Muscle of leg (tissue), 11 donors: ENCODE data around the gene GATC. TPM values are rescaled to one million over a fixed set of nuclear protein-coding genes. Genes with fewer than 3 reads are reported as not detected.

ENCODE experiments used
- DNase-seq: peaks from one replicate; pipeline ENCODE4 v3.0.0; 2013
- H3K27ac ChIP-seq: one replicate; pipeline ENCODE4 v1.5.1; 2013; ENCODE audit warnings: mild to moderate bottlenecking, low read length, control low read depth
- H3K27me3 ChIP-seq: one replicate; pipeline ENCODE4 v1.6.1; 2013; ENCODE audit warnings: low read length; ENCODE audit not compliant: control insufficient read depth, insufficient read depth
- H3K36me3 ChIP-seq: one replicate; pipeline ENCODE4 v1.6.1; 2013; ENCODE audit warnings: low read length; ENCODE audit not compliant: control insufficient read depth, insufficient read depth
- H3K4me1 ChIP-seq: one replicate; pipeline ENCODE4 v1.6.1; 2013; ENCODE audit warnings: low read length; ENCODE audit not compliant: control insufficient read depth, insufficient read depth
- H3K4me3 ChIP-seq: one replicate; pipeline ENCODE4 v1.5.1; 2013; ENCODE audit warnings: low read length, control low read depth
- H3K9me3 ChIP-seq: replicated peaks from 2 replicates; pipeline ENCODE4 v1.6.1; 2013; ENCODE audit warnings: low read depth, low read length; ENCODE audit not compliant: control insufficient read depth
- WGBS: methylation state at CpG from one replicate; pipeline ENCODE4 v1.1.5; 2013; ENCODE audit warnings: missing lambda C conversion rate; ENCODE audit not compliant: insufficient coverage; 5-methylcytosine and 5-hydroxymethylcytosine counted together
- polyA plus RNA-seq, 8 donors: library from polyadenylated mRNA; unstranded; fragments of 120-200 nt; gene quantifications; one replicate each; pipeline versions ENCODE4 v1.2.1 to v1.2.3, GENCODE V29; 2013; ENCODE audit warnings: inconsistent platforms in 1 of 8, low replicate concordance in 1 of 8; ENCODE audit not compliant: insufficient read length in 8 of 8, insufficient read depth in 1 of 8
- total RNA-seq: library from RNA; stranded (reverse); fragments of 120-200 nt; gene quantifications from one replicate; pipeline ENCODE4 v1.2.4, GENCODE V29; 2013

The GATC gene
- total and polyA plus RNA-seq, 9 donors: 12.1 to 21.6 (median 15.1) TPM

DNA sequence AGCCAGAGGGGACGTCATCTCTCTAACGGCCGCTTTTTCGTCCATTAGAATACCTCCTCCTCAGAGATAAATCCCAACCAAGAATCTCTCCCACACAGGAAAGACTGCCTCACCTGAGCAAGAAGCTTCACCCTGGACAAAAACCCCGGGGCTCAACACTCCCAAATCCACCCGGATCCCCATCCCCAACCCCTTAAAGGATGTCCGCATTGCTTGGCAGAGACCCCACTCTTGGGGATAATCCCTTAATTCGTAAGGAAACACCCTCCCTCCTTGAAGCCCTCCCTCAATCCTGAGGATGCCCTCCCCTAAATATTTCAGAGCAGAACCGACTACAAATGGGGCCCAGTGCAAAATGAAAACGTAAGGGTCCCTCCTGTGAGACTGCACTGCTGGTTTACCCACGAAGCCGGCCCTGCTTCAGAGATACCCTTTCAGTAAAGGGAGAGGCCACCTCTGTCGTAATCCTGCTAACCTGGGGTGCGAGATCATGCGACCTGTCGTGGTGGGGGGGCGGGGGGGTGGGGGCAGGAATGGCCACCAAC is 49.0 kb downstream of the GATC start:
- Histone ChIP-seq H3K27me3 (no peaks in the 10 kb centered on the region), H3K36me3 (peaks cover 30% of the 10 kb centered on the region), H3K4me3 (peak overlapping the region; percentile 97), H3K4me1 (peaks cover 12% of the 10 kb centered on the region), H3K9me3 (no peaks in the 10 kb centered on the region), H3K27ac (peak overlapping the region; percentile 42)
- WGBS: 23% methylated on average over 9 of the region's 17 CpGs
- peak; percentile 33 for DNase-seq

DNA sequence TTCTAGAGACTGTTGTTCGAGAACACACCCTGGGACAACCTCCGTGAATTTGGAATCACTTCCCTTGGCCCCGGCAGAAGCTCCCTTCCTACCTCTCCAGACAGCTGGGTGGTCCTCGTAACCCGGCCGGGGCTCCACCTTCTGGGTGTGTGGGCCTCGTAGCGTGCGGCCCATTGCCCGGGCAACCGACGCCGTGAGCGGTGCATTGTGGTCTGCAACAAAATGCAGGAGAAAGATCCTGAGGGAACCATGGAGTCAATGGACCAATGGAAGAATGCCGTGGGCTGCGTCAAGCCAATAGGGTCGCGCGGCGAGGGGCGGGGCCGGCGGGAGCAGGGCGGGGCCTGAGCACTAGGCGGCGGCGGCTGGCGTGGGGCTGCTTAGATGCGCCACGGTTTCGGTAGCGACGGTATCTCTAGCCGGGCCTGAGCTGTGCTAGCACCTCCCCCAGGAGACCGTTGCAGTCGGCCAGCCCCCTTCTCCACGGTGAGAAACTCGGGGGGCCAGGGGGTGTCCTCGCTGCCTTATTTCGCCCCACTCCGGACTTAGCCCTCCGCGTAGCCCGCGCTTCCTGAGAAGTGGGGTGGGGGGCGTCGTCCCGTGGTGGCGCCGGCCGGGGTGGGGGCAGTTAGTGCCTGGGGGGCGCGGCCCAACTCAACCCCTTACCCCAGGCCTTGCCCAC is 49.6 kb downstream of the GATC start, which contains the start of gene DYNLL1:
Gene DYNLL1 (plus strand): TSS at position 383 of the 682 bp plus-strand sequence. CDS start 309 bp downstream, outside the sequence.
- WGBS: under 1% methylated on average over 45 of the region's 53 CpGs
- H3K27me3 ChIP-seq: no peaks in the 10 kb centered on the region
- H3K9me3 ChIP-seq: no peaks in the 10 kb centered on the region
- H3K27ac ChIP-seq: peak within 1 kb of the TSS; percentile 81
- peaks cover 12% of the 10 kb centered on the region for H3K4me1 ChIP-seq
- peaks cover 31% of the 10 kb centered on the region for H3K36me3 ChIP-seq
- H3K4me3 ChIP-seq: peak within 1 kb of the TSS; percentile 97
- DNase-seq: peak; percentile 97

GRCh38 chr12:120496413-120497340 is 50.4 kb downstream of the GATC start:
- DNase-seq: peak; percentile 83

GRCh38 chr12:120497524-120498150 is 51.4 kb downstream of the GATC start:
- DNase-seq: no peak
- WGBS: no CpG with 5 or more reads among the region's 9 CpGs
- Histone ChIP-seq H3K4me1 (peaks cover 12% of the 10 kb centered on the region), H3K27me3 (no peaks in the 10 kb centered on the region), H3K9me3 (no peaks in the 10 kb centered on the region), H3K4me3 (peak overlapping the region; percentile 97), H3K27ac (no peak overlapping the region), H3K36me3 (peaks cover 36% of the 10 kb centered on the region)

More at GRCh38 chr12:120496413-120497340, 50.4 kb downstream of the GATC start:
- Histone ChIP-seq H3K4me1 (peaks cover 12% of the 10 kb centered on the region), H3K9me3 (no peaks in the 10 kb centered on the region), H3K27ac (peak overlapping the region; percentile 81), H3K4me3 (peak overlapping the region; percentile 97), H3K27me3 (no peaks in the 10 kb centered on the region), H3K36me3 (peaks cover 32% of the 10 kb centered on the region)
- WGBS: under 1% methylated on average over 33 of the region's 47 CpGs

- WGBS: 63% methylated on average over 2 of the region's 3 CpGs
- peaks cover 49% of the 10 kb centered on the region for H3K36me3 ChIP-seq
- H3K27ac ChIP-seq: no peak overlapping the region
- no peak overlapping the region for H3K4me3 ChIP-seq
- H3K27me3 ChIP-seq: no peaks in the 10 kb centered on the region
- peaks cover 12% of the 10 kb centered on the region for H3K4me1 ChIP-seq
- DNase-seq: no peak
- no peaks in the 10 kb centered on the region for H3K9me3 ChIP-seq
These were observed 52.7 kb downstream of the GATC start for GRCh38 chr12:120498870-120499515.

GRCh38 chr12:120500581-120500980 is 54.3 kb downstream of the GATC start:
- WGBS: no CpG with 5 or more reads among the region's 1 CpG
- peaks cover 57% of the 10 kb centered on the region for H3K36me3 ChIP-seq
- no peak overlapping the region for H3K27ac ChIP-seq
- peaks cover 6% of the 10 kb centered on the region for H3K4me1 ChIP-seq
- H3K4me3 ChIP-seq: no peak overlapping the region
- peak; percentile 26 for DNase-seq
- no peaks in the 10 kb centered on the region for H3K27me3 ChIP-seq
- no peaks in the 10 kb centered on the region for H3K9me3 ChIP-seq

- no peak for DNase-seq
- no peaks in the 10 kb centered on the region for H3K27me3 ChIP-seq
- H3K36me3 ChIP-seq: peaks cover 62% of the 10 kb centered on the region
- no peak overlapping the region for H3K4me3 ChIP-seq
- WGBS: 70% methylated on average over 2 of the region's 4 CpGs
- H3K9me3 ChIP-seq: no peaks in the 10 kb centered on the region
- H3K4me1 ChIP-seq: no peaks in the 10 kb centered on the region
- no peak overlapping the region for H3K27ac ChIP-seq
These were observed 58.3 kb downstream of the GATC start for GRCh38 chr12:120504587-120504986.

DNA sequence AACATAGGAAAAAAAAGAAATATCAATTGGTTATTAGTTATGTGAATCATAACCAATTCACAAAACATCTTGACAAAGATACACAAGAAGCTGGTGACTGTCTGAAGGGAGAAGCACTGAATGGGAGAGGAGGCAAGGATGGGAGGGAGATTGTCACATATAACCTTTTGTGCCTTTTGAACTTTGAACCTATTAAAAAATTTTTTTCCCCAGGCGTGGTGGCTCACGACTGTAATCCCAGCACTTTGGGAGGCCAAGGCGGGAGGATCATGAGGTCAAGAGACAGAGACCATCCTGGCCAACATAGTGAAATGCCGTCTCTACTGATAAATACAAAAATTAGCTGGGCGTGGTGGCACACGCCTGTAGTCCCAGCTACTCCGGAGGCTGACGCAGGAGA is 62.3 kb downstream of the GATC start:
- no peak for DNase-seq
- WGBS: 88% methylated on average over 6 of the region's 8 CpGs
- Histone ChIP-seq H3K36me3 (peaks cover 52% of the 10 kb centered on the region), H3K4me3 (no peak overlapping the region), H3K4me1 (no peaks in the 10 kb centered on the region), H3K9me3 (no peaks in the 10 kb centered on the region), H3K27me3 (no peaks in the 10 kb centered on the region), H3K27ac (no peak overlapping the region)
